IMR-90 (cell line): ENCODE measurements around the gene GPR139. TPM values are rescaled to one million over a fixed set of nuclear protein-coding genes. Genes with fewer than 3 reads are reported as not detected.

ENCODE experiments used
- ATAC-seq: fragments of 200-7000 bp; cut with Tn5 transposase; 2 replicates; pipeline ENCODE4 v1.9.1; 2020; ENCODE audit warnings: low read depth, mild to moderate bottlenecking, moderate library complexity
- BruUV-seq: library from RNA; stranded (reverse); fragments of 400-500 nt; replicated peaks from 2 replicates; lab custom pipeline; 2021; lab: Mats Ljungman, UMichigan
- CTCF ChIA-PET: fragments of 300-600 bp; formaldehyde crosslinking; extraction: SDS; loops from one replicate; lab custom pipeline; 2021; ENCODE audit warnings: antibody characterized with exemption; lab: Yijun Ruan, JAX
- POLR2A ChIA-PET: fragments of 300-600 bp; sonication (Branson Sonifier 250); formaldehyde crosslinking; loops from one replicate; lab custom pipeline; 2022; ENCODE audit warnings: antibody characterized with exemption; ENCODE audit not compliant: unreplicated experiment; lab: Charles Lee
- DNase-seq: peaks from one replicate; pipeline ENCODE4 v3.0.0; 2013
- H2AFZ ChIP-seq: replicated peaks from 2 replicates; pipeline ENCODE3; 2013; ENCODE audit warnings: low read length, mild to moderate bottlenecking; ENCODE audit not compliant: poor library complexity
- H2AK5ac ChIP-seq: 2 replicates; pipeline ENCODE4 v1.6.1; 2013; ENCODE audit warnings: low read depth, low read length, inconsistent platforms
- H2AK9ac ChIP-seq: replicated peaks from 2 replicates; pipeline ENCODE3; 2013; ENCODE audit warnings: mild to moderate bottlenecking, low read depth, low read length, moderate library complexity; ENCODE audit not compliant: poor library complexity
- H2BK120ac ChIP-seq: 2 replicates; pipeline ENCODE4 v1.6.1; 2013; ENCODE audit warnings: low read depth, low read length, inconsistent platforms
- H2BK15ac ChIP-seq: 3 replicates; pipeline ENCODE4 v1.6.1; 2013; ENCODE audit warnings: low read depth, low read length, inconsistent platforms
- H2BK20ac ChIP-seq: 2 replicates; pipeline ENCODE4 v1.6.1; 2013; ENCODE audit warnings: low read depth, mild to moderate bottlenecking, inconsistent platforms, low read length, moderate library complexity
- H2BK5ac ChIP-seq: 2 replicates; pipeline ENCODE4 v1.6.1; 2013; ENCODE audit warnings: mild to moderate bottlenecking, low read depth, low read length, inconsistent platforms; ENCODE audit not compliant: poor library complexity, severe bottlenecking
- H3K14ac ChIP-seq: replicated peaks from 2 replicates; pipeline ENCODE4 v1.6.1; 2013; ENCODE audit warnings: low read depth, low read length, inconsistent platforms
- H3K18ac ChIP-seq: 2 replicates; pipeline ENCODE4 v1.6.1; 2013; ENCODE audit warnings: low read depth, low read length, control low read depth
- H3K23ac ChIP-seq: 2 replicates; pipeline ENCODE4 v1.6.1; 2013; ENCODE audit warnings: low read depth, low read length, inconsistent platforms
- H3K27ac ChIP-seq: 2 replicates; pipeline ENCODE4 v1.5.1; 2013; ENCODE audit warnings: mild to moderate bottlenecking, control low read depth, low read length; ENCODE audit not compliant: insufficient read depth
- H3K27me3 ChIP-seq: 2 replicates; pipeline ENCODE4 v1.6.1; 2013; ENCODE audit warnings: low read length; ENCODE audit not compliant: control insufficient read depth, insufficient read depth
- H3K36me3 ChIP-seq: 2 replicates; pipeline ENCODE4 v1.6.1; 2013; ENCODE audit warnings: low read length, mixed read lengths; ENCODE audit not compliant: control insufficient read depth, insufficient read depth
- H3K4ac ChIP-seq: 2 replicates; pipeline ENCODE4 v1.6.1; 2013; ENCODE audit warnings: low read depth, low read length, inconsistent platforms
- H3K4me1 ChIP-seq: 2 replicates; pipeline ENCODE4 v1.6.1; 2013; ENCODE audit warnings: low read length, mixed read lengths; ENCODE audit not compliant: control insufficient read depth, insufficient read depth
- H3K4me2 ChIP-seq: 2 replicates; pipeline ENCODE4 v1.6.1; 2013; ENCODE audit warnings: low read depth, mild to moderate bottlenecking, control low read depth, low read length, moderate library complexity
- H3K4me3 ChIP-seq: 2 replicates; pipeline ENCODE4 v1.5.1; 2013; ENCODE audit warnings: low read depth, mild to moderate bottlenecking, control low read depth, low read length, moderate library complexity; ENCODE audit not compliant: insufficient read depth
- H3K56ac ChIP-seq: 2 replicates; pipeline ENCODE4 v1.6.1; 2013; ENCODE audit warnings: low read length, inconsistent platforms; ENCODE audit not compliant: insufficient read depth; ENCODE audit errors: extremely low read depth
- H3K79me1 ChIP-seq, 2 experiments: 2 replicates each; pipeline ENCODE4 v1.6.1; 2013; ENCODE audit warnings: low read length in 2 of 2, inconsistent platforms in 1 of 2, low read depth in 1 of 2
- H3K9ac ChIP-seq: 2 replicates; pipeline ENCODE4 v1.6.1; 2013; ENCODE audit warnings: low read depth, low read length, control low read depth
- H3K9me1 ChIP-seq: 2 replicates; pipeline ENCODE4 v1.6.1; 2013; ENCODE audit warnings: low read length, inconsistent platforms; ENCODE audit not compliant: insufficient read depth
- H3K9me3 ChIP-seq: 2 replicates; pipeline ENCODE4 v1.6.1; 2013; ENCODE audit warnings: low read length; ENCODE audit not compliant: control insufficient read depth, insufficient read depth
- H4K20me1 ChIP-seq: 2 replicates; pipeline ENCODE4 v1.6.1; 2013; ENCODE audit warnings: low read length, inconsistent platforms; ENCODE audit not compliant: insufficient read depth
- H4K5ac ChIP-seq: 2 replicates; pipeline ENCODE4 v1.6.1; 2013; ENCODE audit warnings: mild to moderate bottlenecking, low read depth, low read length, control low read depth
- H4K8ac ChIP-seq, 2 experiments: 2 replicates each; pipeline ENCODE4 v1.6.1; 2013; ENCODE audit warnings: low read depth in 2 of 2, low read length in 2 of 2, control low read depth in 1 of 2, inconsistent platforms in 1 of 2
- H4K91ac ChIP-seq: 2 replicates; pipeline ENCODE4 v1.6.1; 2013; ENCODE audit warnings: low read depth, low read length, inconsistent platforms; ENCODE audit not compliant: insufficient read depth
- MAFK ChIP-seq: IDR thresholded peaks from 2 replicates; pipeline ENCODE4 v1.6.1; 2012; ENCODE audit warnings: low read depth, low read length, improper control_type of control experiment
- RFX5 ChIP-seq: IDR thresholded peaks from 2 replicates; pipeline ENCODE4 v1.8.0; 2012; ENCODE audit warnings: low read depth, mild to moderate bottlenecking, low read length, moderate library complexity
- WGBS, 2 experiments: methylation state at CpG; one replicate each; pipeline versions ENCODE4 v1.1.5 to v1.1.7; 2013; ENCODE audit warnings: missing lambda C conversion rate in 2 of 2; ENCODE audit not compliant: insufficient read length in 1 of 2; ENCODE audit errors: extremely low coverage in 2 of 2; 5-methylcytosine and 5-hydroxymethylcytosine counted together
- dilution Hi-C: fragments of 300-500 bp; cut with HindIII; formaldehyde crosslinking; loops from one replicate; pipeline ENCODE4 v1.14.3; 2018; ENCODE audit warnings: low sequenced_read_pairs; ENCODE audit not compliant: unreplicated experiment
- in situ Hi-C: fragments of 300-500 bp; cut with MboI; formaldehyde crosslinking; loops from 3 replicates; pipeline ENCODE4 v1.14.3; 2019; ENCODE audit warnings: low sequenced_read_pairs, inconsistent platforms, mixed read lengths
- intact Hi-C: fragments of 100-400 bp; cut with micrococcal nuclease; formaldehyde crosslinking; loops from 2 replicates; pipeline ENCODE4 v1.10.0; 2022
- polyA plus RNA-seq, 3 experiments: library from polyadenylated mRNA; depleted of rRNA; stranded (reverse); fragments of >200 nt; gene quantifications; 2 replicates each; pipeline ENCODE4 v1.2.3, GENCODE V29; 2012; ENCODE audit warnings: low replicate concordance in 1 of 3
- total RNA-seq: library from RNA; depleted of rRNA; stranded (reverse); fragments of >200 nt; gene quantifications from 2 replicates; pipeline ENCODE4 v1.2.3, GENCODE V29; 2012

GPR139 gene
- total and polyA plus RNA-seq, 2 of the 4 experiments (the other 2 are of a cell fraction): not detected

DNA sequence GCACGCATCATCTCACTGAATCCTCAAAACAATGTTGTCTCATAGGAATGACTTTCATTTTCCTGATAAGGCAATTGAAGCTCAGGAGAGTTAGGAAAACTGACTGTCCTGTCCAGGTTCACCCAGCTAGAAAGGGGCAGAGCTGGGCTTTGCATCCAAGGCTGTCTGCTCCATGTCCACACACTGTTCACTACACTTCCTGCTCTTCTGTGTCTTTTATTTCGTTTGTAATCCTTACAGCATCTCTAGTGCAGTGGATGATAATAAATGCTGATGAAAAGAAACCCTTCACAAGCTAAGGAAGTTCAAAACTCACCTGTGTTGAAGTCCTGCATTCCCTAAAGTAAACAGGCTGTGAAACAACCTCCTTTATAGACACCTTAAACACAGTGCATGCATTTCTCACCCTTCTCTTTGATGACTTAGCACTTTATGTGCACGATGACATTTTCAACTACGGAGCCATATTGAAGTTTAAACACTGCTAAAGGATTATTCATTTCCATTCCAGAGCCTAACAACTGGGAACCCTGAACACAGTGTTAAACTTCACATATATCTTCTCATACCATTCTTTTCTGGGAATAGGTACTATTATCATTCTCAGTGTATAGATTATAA lies 31.0 kb upstream of the GPR139 start:
- POLR2A ChIA-PET: no interaction called here
- H2AFZ ChIP-seq: no peak overlapping the region
- H3K27ac ChIP-seq: no peak overlapping the region
- H3K14ac ChIP-seq: no peak overlapping the region
- TF ChIP-seq MAFK (peak; percentile 45; the same call in 1 of the 2 replicates), RFX5 (no peak)
- H4K5ac ChIP-seq: no peak overlapping the region
- H4K91ac ChIP-seq: no peak overlapping the region
- peaks cover 4% of the 10 kb centered on the region; the same call in 1 of the 2 replicates for H3K9me3 ChIP-seq
- no peak overlapping the region for H4K8ac ChIP-seq
- no peaks in the 10 kb centered on the region for H3K36me3 ChIP-seq
- H3K4me1 ChIP-seq: no peaks in the 10 kb centered on the region
- DNase-seq (no peak), ATAC-seq (no peak)
- no peak overlapping the region for H3K18ac ChIP-seq
- H2BK5ac ChIP-seq: no peak overlapping the region
- H3K23ac ChIP-seq: no peak overlapping the region
- intact Hi-C loops (no loop called here), dilution Hi-C loops (no loop called here), in situ Hi-C loops (no loop called here)
- H2AK9ac ChIP-seq: no peak overlapping the region
- no peaks in the 10 kb centered on the region for H4K20me1 ChIP-seq
- H3K4me2 ChIP-seq: no peak overlapping the region
- no peak overlapping the region for H3K56ac ChIP-seq
- WGBS, 2 experiments: no CpG with 5 or more reads among the region's 4 CpGs
- CTCF ChIA-PET: no interaction called here
- no TSS peak for BruUV-seq
- no peak overlapping the region for H2BK20ac ChIP-seq
- no peak overlapping the region for H3K4ac ChIP-seq
- H3K9ac ChIP-seq: no peak overlapping the region
- no peak overlapping the region for H3K4me3 ChIP-seq
- no peaks in the 10 kb centered on the region for H3K79me1 ChIP-seq
- H3K27me3 ChIP-seq: no peaks in the 10 kb centered on the region
- no peak overlapping the region for H2AK5ac ChIP-seq
- H3K9me1 ChIP-seq: no peaks in the 10 kb centered on the region
- H2BK120ac ChIP-seq: no peak overlapping the region
- H2BK15ac ChIP-seq: no peak overlapping the region
